Superior temporal gyrus (tissue), 1 donor: Measurements from ENCODE around the gene PHLDB3.

ENCODE experiments used
- DNase-seq: peaks from one replicate; pipeline ENCODE4 v3.0.0-alpha.2; 2016; ENCODE audit errors: extremely low spot score

Gene PHLDB3

GRCh38 chr19:43468354-43469159 lies 36.0 kb downstream of the PHLDB3 start:
- DNase-seq: no peak

GRCh38 chr19:43467730-43468129 lies 36.8 kb downstream of the PHLDB3 start:
- DNase-seq: no peak

GRCh38 chr19:43467276-43467675 lies 37.3 kb downstream of the PHLDB3 start:
- DNase-seq: no peak

GRCh38 chr19:43466793-43467192 lies 37.8 kb downstream of the PHLDB3 start:
- no peak for DNase-seq

- no peak for DNase-seq
Observed at GRCh38 chr19:43465468-43466120, 39.0 kb downstream of the PHLDB3 start, which contains the start of gene LYPD3. LYPD3 (minus strand) TSS chr19:43465608; CDS start chr19:43465571, 37 bp downstream.

- no peak for DNase-seq
Observed at GRCh38 chr19:43464134-43464775, 40.3 kb downstream of the PHLDB3 start.

GRCh38 chr19:43463381-43464133 lies 41.0 kb downstream of the PHLDB3 start:
- peak; percentile 84 for DNase-seq

- DNase-seq: no peak
Observed at GRCh38 chr19:43462785-43463380, 41.7 kb downstream of the PHLDB3 start.

GRCh38 chr19:43462383-43462782 lies 42.2 kb downstream of the PHLDB3 start:
- DNase-seq: no peak

- DNase-seq: no peak
Observed at GRCh38 chr19:43461303-43461702, 43.2 kb downstream of the PHLDB3 start.

GRCh38 chr19:43460362-43461016 lies 44.1 kb downstream of the PHLDB3 start:
- no peak for DNase-seq

- no peak for DNase-seq
Observed at GRCh38 chr19:43457809-43458208, 46.7 kb downstream of the PHLDB3 start.

GRCh38 chr19:43455321-43456113 lies 49.0 kb downstream of the PHLDB3 start:
- no peak for DNase-seq

- no peak for DNase-seq
Observed at GRCh38 chr19:43454031-43454430, 50.5 kb downstream of the PHLDB3 start.

- no peak for DNase-seq
Observed at GRCh38 chr19:43452582-43452981, 52.0 kb downstream of the PHLDB3 start.

GRCh38 chr19:43450545-43450997 lies 54.0 kb downstream of the PHLDB3 start:
- DNase-seq: no peak

GRCh38 chr19:43447655-43448054 lies 56.9 kb downstream of the PHLDB3 start:
- DNase-seq: no peak

- peak; percentile 94 for DNase-seq
Observed at GRCh38 chr19:43446746-43447489, 57.6 kb downstream of the PHLDB3 start.

- no peak for DNase-seq
Observed at GRCh38 chr19:43445426-43445825, 59.1 kb downstream of the PHLDB3 start.
